Heart left ventricle (tissue), 16 donors: ENCODE measurements around the gene NSF. TPM values are rescaled to one million over a fixed set of nuclear protein-coding genes. Genes with fewer than 3 reads are reported as not detected.
"Not testable (repeated sequence)": the region's sequence is repeated elsewhere in the genome, so short reads cannot be mapped to it uniquely, and the experiment has no call there.

Experiments
- ATAC-seq, 4 donors: fragments of 200-7000 bp; cut with Tn5 transposase; one replicate each; pipeline ENCODE4 v1.9.1; 2020 to 2022; ENCODE audit warnings: moderate library complexity in 4 of 4, mild to moderate bottlenecking in 3 of 4, moderate number of reproducible peaks in 1 of 4
- DNase-seq, 5 donors: peaks; one replicate each; pipeline ENCODE4 v3.0.0-alpha.2; 2020
- H3K27ac ChIP-seq, 12 donors: fragments of 200-600 bp; sonication (generic) in 4 of 12; one replicate each; pipeline versions ENCODE4 v1.5.0 to v1.8.0; 2016 to 2022; ENCODE audit warnings: mild to moderate bottlenecking in 2 of 12
- H3K27me3 ChIP-seq, 9 donors: fragments of 200-600 bp; sonication (generic) in 2 of 9; one replicate each; pipeline versions ENCODE4 v1.5.1 to v1.8.0; 2016 to 2022; ENCODE audit warnings: mild to moderate bottlenecking in 3 of 9
- H3K36me3 ChIP-seq, 9 donors: fragments of 200-600 bp; sonication (generic) in 2 of 9; one replicate each; pipeline versions ENCODE4 v1.5.0 to v1.8.0; 2018 to 2022; ENCODE audit warnings: mild to moderate bottlenecking in 2 of 9
- H3K4me1 ChIP-seq, 12 donors: fragments of 200-600 bp; sonication (generic) in 4 of 12; one replicate each; pipeline versions ENCODE4 v1.5.0 to v1.8.0; 2016 to 2022; ENCODE audit warnings: mild to moderate bottlenecking in 3 of 12
- H3K4me3 ChIP-seq, 12 donors: fragments of 200-600 bp; sonication (generic) in 4 of 12; one replicate each; pipeline versions ENCODE4 v1.5.0 to v1.8.0; 2017 to 2022; ENCODE audit warnings: mild to moderate bottlenecking in 9 of 12, moderate library complexity in 4 of 12
- H3K9me3 ChIP-seq, 12 donors: fragments of 200-600 bp; sonication (generic) in 4 of 12; one replicate each; pipeline versions ENCODE4 v1.5.0 to v1.8.0; 2016 to 2022; ENCODE audit warnings: mild to moderate bottlenecking in 1 of 12
- CTCF ChIP-seq, 12 donors: fragments of 200-600 bp; sonication (generic) in 4 of 12; IDR thresholded peaks; one replicate each; pipeline versions ENCODE4 v1.5.0 to v1.8.0; 2018 to 2022; ENCODE audit warnings: antibody characterized with exemption in 12 of 12, mild to moderate bottlenecking in 5 of 12
- POLR2A ChIP-seq, 2 donors: fragments of 450-650 bp; IDR thresholded peaks; one replicate each; pipeline ENCODE4 v1.6.1; 2017; ENCODE audit warnings: antibody characterized with exemption in 2 of 2, mild to moderate bottlenecking in 2 of 2, moderate library complexity in 2 of 2
- WGBS, 4 donors: extraction: QIAGEN DNeasy Blood & Tissue Kit in 2 of 4; methylation state at CpG; one replicate each; pipeline versions ENCODE4 v1.1.5 to v1.1.7; 2013 to 2018; 5-methylcytosine and 5-hydroxymethylcytosine counted together
- intact Hi-C, 10 donors: fragments of 100-400 bp; cut with DNase I; formaldehyde crosslinking; loops; one replicate each; pipeline versions ENCODE4 v1.11.1 to v1.14.2; 2022
- polyA plus RNA-seq, 2 donors: library from polyadenylated mRNA; stranded (reverse); fragments of 200-250 nt; gene quantifications; one replicate each; pipeline ENCODE4 v1.2.3, GENCODE V29; 2013
- total RNA-seq, 9 donors: library from RNA; depleted of rRNA in 2 of 9; stranded (reverse); fragments of >200 nt in 2 of 9; fragmentation: NEBNext Ultra II Directional in 3 of 9; extraction: Animal tissue kit (Norgen Biotek cat#: 25700) in 3 of 9; gene quantifications; one replicate each; pipeline versions ENCODE4 v1.1.0 to v1.2.4, GENCODE V29; 2016 to 2023
- donor health status: ischemic (EF 13 %, LVEDD 7.1; RV severe dilation, severe dysfunction).
- donor health status: healthy with polysubstance abuse.
- donor health status: DM: no; HTN: yes; CAD: no.
- donor health status: DM: no; HTN: no; CAD: no.
- donor health status: ischemic (EF 25% LVEDD 6.9; RV normal size, moderate dysfunction).
- donor health status: ischemic (EF 25% LVEDD 5.7; RV mildly dilated, moderate dysfunction).
- donor health status: healthy.
- donor health status: DM: yes; HTN: yes; CAD: no.
- donor health status: ischemic (EF 35%, LVEDD 5.7; RV mildly dilated, moderate dysfunction).
- donor health status: nonischemic (EF 11% LVEDD 7.7; RV severe dilation, severe dysfunction).
- donor health status: DM: yes; HTN: yes; CAD: no.
- donor health status: PGD.
- donor health status: ischemic (EF 29% LVEDD 5.4; RV normal size, mild dysfunction).
- donor health status: nonischemic (EF 23%, LVEDD 6.1; RV moderate dilation, normal function).

Gene NSF
- total and polyA plus RNA-seq, 11 donors: 5.4 to 33.9 (median 21.0) TPM

GRCh38 chr17:46753776-46754175 is 163.3 kb downstream of the NSF start:
- no peak for TF ChIP-seq CTCF (IDR thresholded peaks at IDR 0.05)
- no peak for TF ChIP-seq POLR2A (IDR thresholded peaks at IDR 0.05)
- no peak overlapping the region for H3K4me3 ChIP-seq
- intact Hi-C loops: loop anchor here in 1 of 10 donors (2.0 kb wide), 1 partner anchor 13 kb away; no protein-coding TSS in a partner anchor
- no peaks in the 10 kb centered on the region for H3K4me1 ChIP-seq
- 89 to 98% (median 95%) methylated on average over 3 of the region's 3 CpGs for WGBS, 4 donors
- H3K27me3 ChIP-seq: no peaks in the 10 kb centered on the region
- ATAC-seq (no peak), DNase-seq (no peak)
- H3K9me3 ChIP-seq: no peaks in the 10 kb centered on the region
- no peak overlapping the region for H3K27ac ChIP-seq
- H3K36me3 ChIP-seq: peaks cover 0 to 93% (median 71%) of the 10 kb centered on the region in 9 donors

- TF ChIP-seq POLR2A (IDR thresholded peaks at IDR 0.05) (no peak), CTCF (IDR thresholded peaks at IDR 0.05) (no peak)
- H3K27ac ChIP-seq: no peak overlapping the region
- no peaks in the 10 kb centered on the region for H3K27me3 ChIP-seq
- H3K4me3 ChIP-seq: no peak overlapping the region
- no peak for ATAC-seq
- no peak for DNase-seq
- no peaks in the 10 kb centered on the region for H3K4me1 ChIP-seq
- intact Hi-C loops: no loop called here
- peaks cover 0 to 86% (median 55%) of the 10 kb centered on the region in 9 donors for H3K36me3 ChIP-seq
- WGBS, 4 donors: 82 to 86% (median 86%) methylated on average over 4 of the region's 4 CpGs
- no peaks in the 10 kb centered on the region for H3K9me3 ChIP-seq
Measured at GRCh38 chr17:46756081-46756735, 165.7 kb downstream of the NSF start.

GRCh38 chr17:46756861-46757260 is 166.4 kb downstream of the NSF start:
- Histone ChIP-seq H3K27ac (no peak overlapping the region), H3K4me3 (no peak overlapping the region), H3K36me3 (peaks cover 0 to 80% (median 50%) of the 10 kb centered on the region in 9 donors), H3K4me1 (no peaks in the 10 kb centered on the region), H3K27me3 (no peaks in the 10 kb centered on the region), H3K9me3 (no peaks in the 10 kb centered on the region)
- no peak for ATAC-seq
- no peak for DNase-seq
- TF ChIP-seq CTCF (IDR thresholded peaks at IDR 0.05): no peak
- TF ChIP-seq POLR2A (IDR thresholded peaks at IDR 0.05): no peak
- WGBS, 4 donors: 88 to 92% (median 89%) methylated on average over 2 of the region's 2 CpGs
- intact Hi-C loops: no loop called here

- DNase-seq, H3K27me3 ChIP-seq, H3K4me3 ChIP-seq, intact Hi-C loops, H3K27ac ChIP-seq, H3K4me1 ChIP-seq, H3K9me3 ChIP-seq, ATAC-seq: not testable (repeated sequence)
- 89 to 96% (median 92%) methylated on average over 4 of the region's 4 CpGs for WGBS, 4 donors
- H3K36me3 ChIP-seq: peaks cover 0 to 72% (median 42%) of the 10 kb centered on the region in 9 donors
Measured at GRCh38 chr17:46757588-46757987, 167.1 kb downstream of the NSF start.

GRCh38 chr17:46758614-46759013 is 168.1 kb downstream of the NSF start:
- 96 to 99% (median 96%) methylated on average over 5 of the region's 5 CpGs for WGBS, 4 donors
- Histone ChIP-seq H3K4me3 (no peak overlapping the region), H3K27me3 (no peaks in the 10 kb centered on the region), H3K27ac (no peak overlapping the region), H3K4me1 (peaks cover 0 to under 1% (median 0%) of the 10 kb centered on the region in 12 donors), H3K9me3 (no peaks in the 10 kb centered on the region), H3K36me3 (peaks cover 0 to 62% (median 32%) of the 10 kb centered on the region in 9 donors)
- no peak for ATAC-seq
- intact Hi-C loops: no loop called here
- no peak for DNase-seq
- no peak for TF ChIP-seq CTCF (IDR thresholded peaks at IDR 0.05)
- TF ChIP-seq POLR2A (IDR thresholded peaks at IDR 0.05): no peak
